ENCODE data around the gene COQ8B.
"Not testable (repeated sequence)": the region's sequence is repeated elsewhere in the genome, so short reads cannot be mapped to it uniquely, and the experiment has no call there.

Gene COQ8B

GRCh38 chr19:40668991-40669614, 47.6 kb downstream of the COQ8B start:
- no peak for DNase-seq (ENCODE audit: low read depth)

- no peak for DNase-seq (ENCODE audit: low read depth)
These were observed 49.1 kb downstream of the COQ8B start for GRCh38 chr19:40667602-40668001.

GRCh38 chr19:40666803-40667438, 49.8 kb downstream of the COQ8B start:
- no peak for DNase-seq (ENCODE audit: low read depth)

- no peak for DNase-seq (ENCODE audit: low read depth)
These were observed 52.7 kb downstream of the COQ8B start for GRCh38 chr19:40663695-40664692.

GRCh38 chr19:40662925-40663694, 53.6 kb downstream of the COQ8B start:
- DNase-seq (ENCODE audit: low read depth): peak; percentile 64

- no peak for DNase-seq (ENCODE audit: low read depth)
These were observed 55.1 kb downstream of the COQ8B start for GRCh38 chr19:40661616-40662015.

GRCh38 chr19:40659566-40659965, 57.1 kb downstream of the COQ8B start:
- no peak for DNase-seq (ENCODE audit: low read depth)

GRCh38 chr19:40659116-40659515, 57.6 kb downstream of the COQ8B start:
- no peak for DNase-seq (ENCODE audit: low read depth)

- DNase-seq (ENCODE audit: low read depth): no peak
These were observed 58.7 kb downstream of the COQ8B start for GRCh38 chr19:40658031-40658430.

- not testable (repeated sequence) for DNase-seq (ENCODE audit: low read depth)
These were observed 61.0 kb downstream of the COQ8B start for GRCh38 chr19:40655684-40656083.

GRCh38 chr19:40652303-40652702, 64.4 kb downstream of the COQ8B start:
- not testable (repeated sequence) for DNase-seq (ENCODE audit: low read depth)

GRCh38 chr19:40650749-40651305, 65.9 kb downstream of the COQ8B start:
- no peak for DNase-seq (ENCODE audit: low read depth)

- not testable (repeated sequence) for DNase-seq (ENCODE audit: low read depth)
These were observed 66.6 kb downstream of the COQ8B start for GRCh38 chr19:40649903-40650675.

- no peak for DNase-seq (ENCODE audit: low read depth)
These were observed 69.9 kb downstream of the COQ8B start for GRCh38 chr19:40646743-40647254.

- DNase-seq (ENCODE audit: low read depth): no peak
These were observed 73.9 kb downstream of the COQ8B start for GRCh38 chr19:40642757-40643305.

GRCh38 chr19:40642051-40642706, 74.5 kb downstream of the COQ8B start:
- no peak for DNase-seq (ENCODE audit: low read depth)

Data from CMK (cell line).